ENCODE measurements around the gene LRRC36. TPM values are rescaled to one million over a fixed set of nuclear protein-coding genes. Genes with fewer than 3 reads are reported as not detected.
"Not testable (repeated sequence)": the region's sequence is repeated elsewhere in the genome, so short reads cannot be mapped to it uniquely, and the experiment has no call there.

LRRC36 gene
- total and polyA plus RNA-seq, 2 donors from 2014 or later: 2.6 to 3.1 TPM

- H3K9me3 ChIP-seq (ENCODE audit: control insufficient read depth in 2 of 3, insufficient read depth in 1 of 3, low read length in 3 of 3): no peaks in the 10 kb centered on the region
- peak in 4 of 5 donors; percentile 42 to 94 (median 80) for DNase-seq
- intact Hi-C loops (cut with DNase I): no loop called here
These were observed 29.8 kb downstream of the LRRC36 start for GRCh38 chr16:67356396-67356795.

GRCh38 chr16:67357561-67357960 is 30.9 kb downstream of the LRRC36 start:
- no peaks in the 10 kb centered on the region for H3K27me3 ChIP-seq (ENCODE audit: control insufficient read depth, insufficient read depth, low read length)
- H3K9me3 ChIP-seq (ENCODE audit: control insufficient read depth in 2 of 3, insufficient read depth in 1 of 3, low read length in 3 of 3): no peaks in the 10 kb centered on the region
- no peak for DNase-seq
- no peak for TF ChIP-seq CTCF (IDR thresholded peaks at IDR 0.05; ENCODE audit: borderline replicate concordance, extremely low read depth, insufficient read depth)
- no peaks in the 10 kb centered on the region for H3K36me3 ChIP-seq (ENCODE audit: control insufficient read depth in 2 of 3, insufficient read depth in 3 of 3, low read length in 3 of 3)
- no peak overlapping the region for H3K4me3 ChIP-seq (ENCODE audit: low read length in 3 of 3)
- no peak overlapping the region for H3K27ac ChIP-seq (ENCODE audit: low read depth in 2 of 2, low read length in 2 of 2)
- no peak for FAIRE-seq
- H3K4me1 ChIP-seq (ENCODE audit: control insufficient read depth in 2 of 3, insufficient read depth in 2 of 3, low read depth in 1 of 3, low read length in 3 of 3): no peaks in the 10 kb centered on the region
- no peak overlapping the region for H3K9ac ChIP-seq (ENCODE audit: low read length in 3 of 3)
- intact Hi-C loops (cut with DNase I): no loop called here

More at GRCh38 chr16:67356396-67356795, 29.8 kb downstream of the LRRC36 start:
- no peak overlapping the region for H3K4me3 ChIP-seq (ENCODE audit: low read length in 3 of 3)
- no peak overlapping the region for H3K27ac ChIP-seq (ENCODE audit: low read depth in 2 of 2, low read length in 2 of 2)
- FAIRE-seq: no peak
- H3K36me3 ChIP-seq (ENCODE audit: control insufficient read depth in 2 of 3, insufficient read depth in 3 of 3, low read length in 3 of 3): no peaks in the 10 kb centered on the region
- no peak for TF ChIP-seq CTCF (IDR thresholded peaks at IDR 0.05; ENCODE audit: borderline replicate concordance, extremely low read depth, insufficient read depth)
- H3K27me3 ChIP-seq (ENCODE audit: control insufficient read depth, insufficient read depth, low read length): no peaks in the 10 kb centered on the region
- H3K4me1 ChIP-seq (ENCODE audit: control insufficient read depth in 2 of 3, insufficient read depth in 2 of 3, low read depth in 1 of 3, low read length in 3 of 3): no peaks in the 10 kb centered on the region
- no peak overlapping the region for H3K9ac ChIP-seq (ENCODE audit: low read length in 3 of 3)

GRCh38 chr16:67359540-67360269 is 33.1 kb downstream of the LRRC36 start:
- H3K36me3 ChIP-seq (ENCODE audit: control insufficient read depth in 2 of 3, insufficient read depth in 3 of 3, low read length in 3 of 3); H3K27me3 ChIP-seq (ENCODE audit: control insufficient read depth, insufficient read depth, low read length); DNase-seq; intact Hi-C loops (cut with DNase I); H3K4me1 ChIP-seq (ENCODE audit: control insufficient read depth in 2 of 3, insufficient read depth in 2 of 3, low read depth in 1 of 3, low read length in 3 of 3); FAIRE-seq; H3K27ac ChIP-seq (ENCODE audit: low read depth in 2 of 2, low read length in 2 of 2); H3K9ac ChIP-seq (ENCODE audit: low read length in 3 of 3); H3K9me3 ChIP-seq (ENCODE audit: control insufficient read depth in 2 of 3, insufficient read depth in 1 of 3, low read length in 3 of 3); H3K4me3 ChIP-seq (ENCODE audit: low read length in 3 of 3): not testable (repeated sequence)

GRCh38 chr16:67361038-67361437 is 34.4 kb downstream of the LRRC36 start:
- Histone ChIP-seq H3K27ac (ENCODE audit: low read depth in 2 of 2, low read length in 2 of 2) (no peak overlapping the region), H3K36me3 (ENCODE audit: control insufficient read depth in 2 of 3, insufficient read depth in 3 of 3, low read length in 3 of 3) (no peaks in the 10 kb centered on the region), H3K9me3 (ENCODE audit: control insufficient read depth in 2 of 3, insufficient read depth in 1 of 3, low read length in 3 of 3) (no peaks in the 10 kb centered on the region), H3K4me1 (ENCODE audit: control insufficient read depth in 2 of 3, insufficient read depth in 2 of 3, low read depth in 1 of 3, low read length in 3 of 3) (peaks cover 0 to 3% (median 0%) of the 10 kb centered on the region in 3 donors), H3K4me3 (ENCODE audit: low read length in 3 of 3) (no peak overlapping the region), H3K27me3 (ENCODE audit: control insufficient read depth, insufficient read depth, low read length) (no peaks in the 10 kb centered on the region), H3K9ac (ENCODE audit: low read length in 3 of 3) (no peak overlapping the region)
- intact Hi-C loops (cut with DNase I): no loop called here
- FAIRE-seq (no peak), DNase-seq (no peak)
- TF ChIP-seq CTCF (IDR thresholded peaks at IDR 0.05; ENCODE audit: borderline replicate concordance, extremely low read depth, insufficient read depth): no peak

Measured in kidney (tissue), 14 donors.